GM08714 (cell line): ENCODE results near the gene PTPRM.

ENCODE experiments used
- H3K4me3 ChIP-seq: fragments of 200-500 bp; sonication (Bioruptor generic); 2 replicates; pipeline ENCODE4 v1.5.1; 2014; ENCODE audit warnings: mild to moderate bottlenecking, low read length, inconsistent platforms
- ZNF274 ChIP-seq: IDR thresholded peaks from 2 replicates; pipeline ENCODE4 v1.6.1; 2012; ENCODE audit warnings: mild to moderate bottlenecking, low read depth, low read length

Gene PTPRM

DNA sequence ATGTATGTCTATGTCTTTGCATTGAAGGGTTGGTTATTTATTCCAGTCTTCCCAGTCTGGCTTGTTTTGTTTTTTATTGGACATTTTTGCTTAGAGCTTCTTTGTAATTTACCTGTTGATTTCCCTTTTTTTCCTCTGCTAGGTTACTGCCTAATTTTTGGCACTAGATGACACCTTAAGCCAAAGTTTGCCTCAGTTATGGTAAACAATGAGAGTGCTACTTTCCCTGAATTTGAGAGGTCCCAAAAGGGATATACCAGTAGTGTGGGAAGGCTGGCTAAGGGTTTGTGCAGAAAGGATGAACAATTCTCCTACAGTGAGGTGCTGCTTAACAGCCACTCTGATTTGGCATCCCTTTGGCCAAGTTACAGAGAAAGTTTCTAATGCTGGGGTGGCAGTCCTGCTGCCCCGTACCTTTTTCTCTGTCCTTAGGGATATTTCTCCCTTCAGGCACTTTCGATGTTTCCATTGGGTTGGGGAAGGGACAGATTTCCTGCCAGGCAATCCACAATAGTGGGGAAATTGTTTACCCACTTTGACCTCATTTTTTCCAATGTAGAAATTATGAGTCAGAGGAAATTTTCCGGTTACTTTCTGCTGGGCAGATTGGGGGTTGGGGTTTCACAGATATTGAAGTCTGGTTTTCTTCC lies 354.9 kb downstream of the PTPRM start:
- no peak for TF ChIP-seq ZNF274
- H3K4me3 ChIP-seq = no peak overlapping the region

DNA sequence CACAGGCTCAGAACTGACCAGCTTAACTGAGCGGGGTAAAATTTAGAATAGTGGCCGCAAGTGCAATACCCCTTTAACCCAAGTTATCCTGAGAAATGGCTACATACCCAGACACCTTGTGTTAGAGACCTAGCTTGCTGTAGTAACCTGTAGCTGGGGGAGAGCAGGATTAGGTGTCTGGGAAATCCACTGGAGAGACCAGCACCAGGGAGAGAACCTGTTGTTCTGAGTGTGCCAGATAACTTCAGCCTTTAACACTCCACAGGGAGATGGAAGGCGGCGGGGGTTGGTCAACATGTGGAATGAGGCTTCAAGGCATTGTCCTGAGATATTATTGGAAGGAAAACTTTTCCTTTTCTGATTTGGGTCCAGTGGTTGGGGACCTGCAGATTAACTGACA lies 356.0 kb downstream of the PTPRM start:
- H3K4me3 ChIP-seq = no peak overlapping the region
- no peak for TF ChIP-seq ZNF274

GRCh38 chr18:7924616-7925015 lies 357.5 kb downstream of the PTPRM start:
- no peak for TF ChIP-seq ZNF274
- H3K4me3 ChIP-seq = no peak overlapping the region

GRCh38 chr18:7926526-7926925 lies 359.4 kb downstream of the PTPRM start:
- no peak overlapping the region for H3K4me3 ChIP-seq
- TF ChIP-seq ZNF274 = no peak

DNA sequence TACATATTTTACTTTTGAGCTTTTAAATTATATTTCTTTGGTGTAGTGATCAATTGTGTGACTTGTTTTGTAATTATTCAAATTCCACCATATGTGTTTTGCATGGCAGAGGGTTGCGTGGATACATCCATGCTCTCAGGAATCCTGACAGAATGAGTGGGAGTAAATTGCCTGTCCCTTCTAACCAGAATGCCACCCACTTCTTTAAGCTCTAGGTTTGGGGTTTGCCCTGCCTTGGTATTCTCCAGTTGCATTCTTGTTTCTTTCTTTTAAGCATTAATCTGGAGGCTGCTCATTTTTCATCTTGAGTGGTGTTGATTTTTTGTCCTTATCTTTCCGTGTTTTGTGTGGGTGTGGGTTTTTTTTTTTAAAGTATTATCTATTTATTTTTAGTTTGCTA lies 360.0 kb downstream of the PTPRM start:
- TF ChIP-seq ZNF274 = no peak
- H3K4me3 ChIP-seq = no peak overlapping the region

- no peak overlapping the region for H3K4me3 ChIP-seq
- no peak for TF ChIP-seq ZNF274
Observed at GRCh38 chr18:7931763-7932162, 364.6 kb downstream of the PTPRM start.

DNA sequence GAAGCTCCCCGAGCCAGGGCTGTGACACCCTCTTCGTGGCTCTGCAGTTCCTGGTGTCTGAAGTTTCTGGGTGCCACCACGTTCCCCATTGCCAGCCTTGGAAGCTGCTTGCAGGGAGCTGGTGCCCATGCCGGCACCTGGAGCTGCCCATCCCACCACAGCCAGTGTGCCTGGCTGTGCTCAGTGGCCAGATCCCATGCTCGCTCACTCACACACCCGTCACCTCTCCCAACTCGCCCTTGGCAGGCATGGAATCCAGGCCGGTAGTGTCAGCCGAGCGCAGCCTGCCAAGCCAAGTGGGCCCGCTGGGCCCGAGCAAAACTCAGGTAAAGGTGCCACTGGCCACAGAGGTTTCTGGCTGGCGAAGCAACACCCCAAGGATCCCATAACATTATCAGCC lies 370.2 kb downstream of the PTPRM start:
- TF ChIP-seq ZNF274 = no peak
- no peak overlapping the region for H3K4me3 ChIP-seq

- no peak for TF ChIP-seq ZNF274
- H3K4me3 ChIP-seq = no peak overlapping the region
Observed at GRCh38 chr18:7939521-7939920, 372.4 kb downstream of the PTPRM start.

GRCh38 chr18:7940379-7940778 lies 373.3 kb downstream of the PTPRM start:
- no peak for TF ChIP-seq ZNF274
- H3K4me3 ChIP-seq = no peak overlapping the region

- no peak for TF ChIP-seq ZNF274
- no peak overlapping the region for H3K4me3 ChIP-seq
Observed at GRCh38 chr18:7940971-7941370, 373.9 kb downstream of the PTPRM start.

GRCh38 chr18:7941533-7941932 lies 374.4 kb downstream of the PTPRM start:
- TF ChIP-seq ZNF274 = no peak

DNA sequence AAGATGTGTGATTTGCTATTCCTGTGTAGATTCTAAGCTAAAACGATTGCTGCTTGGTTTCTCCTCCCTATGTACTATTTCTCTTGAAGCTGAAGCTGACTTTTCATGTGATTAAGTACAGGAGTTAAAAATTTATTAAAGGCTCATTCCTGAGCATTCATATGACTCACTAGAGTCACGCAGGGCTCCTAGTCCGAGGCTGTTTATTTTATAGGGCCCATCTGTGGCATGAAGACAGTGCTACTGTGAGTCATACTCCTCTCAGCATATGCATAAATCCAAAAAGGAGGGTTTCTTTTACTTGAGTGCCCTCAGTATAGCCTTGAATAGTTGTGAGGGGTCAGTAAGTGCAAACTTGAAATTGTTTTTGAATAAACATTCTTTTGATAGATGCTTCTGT lies 378.8 kb downstream of the PTPRM start:
- no peak for TF ChIP-seq ZNF274
- H3K4me3 ChIP-seq = no peak overlapping the region

More at GRCh38 chr18:7941533-7941932, 374.4 kb downstream of the PTPRM start:
- H3K4me3 ChIP-seq = no peak overlapping the region

- H3K4me3 ChIP-seq = no peak overlapping the region
- TF ChIP-seq ZNF274 = no peak
Observed at GRCh38 chr18:7946734-7947377, 379.7 kb downstream of the PTPRM start.

DNA sequence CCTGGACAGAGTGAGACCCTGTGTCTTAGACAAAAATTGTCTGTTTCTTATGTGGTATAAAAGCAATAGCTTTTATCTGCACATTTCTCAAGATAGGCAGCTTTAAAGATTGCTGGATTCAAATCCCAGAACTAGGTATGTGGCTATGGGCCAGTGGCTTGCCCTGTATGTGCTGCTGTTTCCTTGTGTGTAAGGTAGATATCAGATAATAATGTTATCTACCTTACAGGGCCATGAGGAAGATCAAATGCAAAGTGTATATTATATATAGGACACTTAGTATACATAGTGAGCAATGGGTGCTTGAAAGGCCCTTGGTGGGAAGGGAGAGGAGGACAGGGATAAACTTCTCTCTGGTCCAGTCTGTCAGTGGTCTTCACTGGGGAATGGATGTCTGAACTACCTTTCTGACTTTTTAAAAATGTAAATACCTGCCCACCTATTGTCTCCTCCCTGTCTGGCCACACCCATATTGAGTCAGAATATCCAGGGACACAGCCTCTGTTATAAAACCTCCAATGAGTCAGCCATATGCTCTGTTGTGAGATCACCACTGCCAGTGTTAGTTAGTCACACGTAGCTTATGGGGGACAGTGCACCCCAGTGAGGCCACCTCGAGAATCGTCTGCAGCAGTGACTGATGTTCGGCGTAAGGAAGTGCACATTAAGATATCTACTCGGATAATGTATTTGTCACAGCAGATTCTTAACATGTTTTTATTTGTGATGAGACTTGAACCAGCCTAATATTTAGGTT lies 383.4 kb downstream of the PTPRM start:
- H3K4me3 ChIP-seq = no peak overlapping the region
- no peak for TF ChIP-seq ZNF274
